Measurements from ENCODE around the gene SNAPIN. TPM values are rescaled to one million over a fixed set of nuclear protein-coding genes. Genes with fewer than 3 reads are reported as not detected.

SNAPIN gene
- total and polyA plus RNA-seq, 4 donors, result 58.0 to 70.5 (median 67.8) TPM

DNA sequence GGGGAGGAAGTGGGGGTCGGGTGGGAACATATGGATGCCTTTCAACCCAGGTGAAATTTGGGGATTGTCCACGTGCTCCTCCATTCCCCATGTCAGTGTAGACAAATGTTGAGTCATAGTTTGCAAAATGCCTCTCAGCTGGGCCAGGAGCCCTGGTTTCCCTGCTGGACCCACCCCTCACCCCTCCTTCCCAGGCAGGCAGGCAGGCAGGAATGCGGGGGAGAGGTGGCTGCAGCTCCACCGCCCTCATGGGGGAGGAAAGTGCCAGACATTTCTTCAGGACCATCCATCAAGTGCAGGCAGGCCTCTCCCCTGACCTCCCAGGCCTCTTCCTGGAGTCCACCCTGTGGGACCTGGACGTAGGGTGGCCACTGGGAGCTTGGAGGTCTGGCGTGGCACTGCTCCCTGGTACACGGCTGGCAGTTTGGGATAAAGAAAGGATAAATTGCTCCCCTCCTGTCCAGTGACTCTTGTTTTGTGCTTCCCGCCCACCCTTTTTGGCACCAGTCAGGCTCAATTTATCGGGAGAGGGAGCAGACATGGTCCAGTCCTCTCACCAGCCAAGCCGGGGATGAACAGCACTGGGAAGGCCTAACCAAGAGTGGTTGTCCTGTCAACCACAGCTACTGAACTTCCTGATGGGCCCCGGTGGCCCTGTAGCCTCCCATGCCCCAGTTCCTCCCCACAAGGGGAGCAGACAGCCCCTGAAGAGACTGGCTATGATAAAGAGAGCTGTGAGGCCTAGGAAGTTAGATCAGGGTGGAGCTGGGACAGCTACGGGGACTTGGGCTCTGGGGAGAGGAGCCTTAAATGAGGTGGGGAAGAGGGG, 38.9 kb downstream of the SNAPIN start:
- Histone ChIP-seq H3K36me3 (ENCODE audit: control insufficient read depth, insufficient read depth, low read length) (no peaks in the 10 kb centered on the region), H3K4me1 (ENCODE audit: control insufficient read depth, insufficient read depth, low read length) (peaks cover 15% of the 10 kb centered on the region), H3K4me3 (ENCODE audit: low read depth, low read length) (no peak overlapping the region), H3K9me3 (ENCODE audit: control insufficient read depth, insufficient read depth, low read length) (no peaks in the 10 kb centered on the region), H3K27me3 (ENCODE audit: control insufficient read depth, insufficient read depth, low read length) (no peaks in the 10 kb centered on the region), H3K27ac (ENCODE audit: low read depth, low read length) (peak overlapping the region; percentile 81)
- 65% methylated on average over 10 of the region's 12 CpGs for WGBS (ENCODE audit: insufficient coverage)
- DNase-seq (ENCODE audit: low read depth in 4 of 6, low spot score in 6 of 6), result peak in 2 of 6 donors; percentile 2 to 14

DNA sequence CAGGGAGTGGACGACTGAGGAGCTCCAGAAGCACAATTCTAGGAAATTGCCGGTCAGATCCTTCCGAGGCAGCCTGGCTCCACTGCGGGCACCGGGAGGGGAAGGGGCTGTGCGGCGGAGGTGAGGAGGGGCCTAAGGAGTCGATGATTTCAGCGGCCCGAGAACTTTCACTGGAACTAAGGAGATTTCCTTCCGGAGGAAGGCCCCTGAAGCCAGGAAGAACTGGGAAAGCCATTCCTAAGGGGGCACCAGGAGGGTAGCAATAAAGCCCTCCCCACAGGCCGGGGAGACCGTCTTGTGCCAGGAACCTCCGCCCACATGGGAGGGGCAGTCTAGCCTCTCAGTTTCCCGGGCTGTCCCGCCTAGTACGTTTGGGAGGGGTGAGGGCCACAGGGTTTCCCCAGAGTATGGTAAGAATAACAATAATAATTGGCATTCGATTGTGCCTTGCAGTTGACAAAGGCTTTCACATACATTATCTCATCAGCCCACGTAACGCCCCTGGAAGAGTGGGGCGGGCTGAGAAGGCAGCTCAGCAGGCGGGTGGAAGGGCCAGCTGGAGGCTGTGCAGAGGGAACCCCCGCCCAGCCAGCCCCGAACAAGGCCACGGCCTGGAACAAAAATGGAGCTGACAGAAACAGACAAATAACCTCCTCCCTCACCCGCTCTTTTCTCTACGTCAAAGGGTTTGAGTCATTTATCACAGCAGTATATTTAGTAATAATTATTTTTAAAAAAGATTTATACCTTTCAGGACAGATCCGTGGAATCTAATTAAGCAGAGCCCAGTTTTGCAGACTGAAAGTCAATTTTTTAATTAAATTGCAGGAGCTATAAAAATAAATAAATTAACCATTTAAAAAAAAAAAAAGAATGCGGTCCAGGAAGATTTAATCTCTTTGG, 39.8 kb downstream of the SNAPIN start:
- Histone ChIP-seq H3K4me3 (ENCODE audit: low read depth, low read length) (peak overlapping the region; percentile 18), H3K9me3 (ENCODE audit: control insufficient read depth, insufficient read depth, low read length) (no peaks in the 10 kb centered on the region), H3K27me3 (ENCODE audit: control insufficient read depth, insufficient read depth, low read length) (no peaks in the 10 kb centered on the region), H3K36me3 (ENCODE audit: control insufficient read depth, insufficient read depth, low read length) (no peaks in the 10 kb centered on the region), H3K27ac (ENCODE audit: low read depth, low read length) (peak overlapping the region; percentile 81), H3K4me1 (ENCODE audit: control insufficient read depth, insufficient read depth, low read length) (peaks cover 15% of the 10 kb centered on the region)
- 26% methylated on average over 14 of the region's 29 CpGs for WGBS (ENCODE audit: insufficient coverage)
- DNase-seq (ENCODE audit: low read depth in 4 of 6, low spot score in 6 of 6), result peak in 2 of 6 donors; percentile 59 to 63

DNA sequence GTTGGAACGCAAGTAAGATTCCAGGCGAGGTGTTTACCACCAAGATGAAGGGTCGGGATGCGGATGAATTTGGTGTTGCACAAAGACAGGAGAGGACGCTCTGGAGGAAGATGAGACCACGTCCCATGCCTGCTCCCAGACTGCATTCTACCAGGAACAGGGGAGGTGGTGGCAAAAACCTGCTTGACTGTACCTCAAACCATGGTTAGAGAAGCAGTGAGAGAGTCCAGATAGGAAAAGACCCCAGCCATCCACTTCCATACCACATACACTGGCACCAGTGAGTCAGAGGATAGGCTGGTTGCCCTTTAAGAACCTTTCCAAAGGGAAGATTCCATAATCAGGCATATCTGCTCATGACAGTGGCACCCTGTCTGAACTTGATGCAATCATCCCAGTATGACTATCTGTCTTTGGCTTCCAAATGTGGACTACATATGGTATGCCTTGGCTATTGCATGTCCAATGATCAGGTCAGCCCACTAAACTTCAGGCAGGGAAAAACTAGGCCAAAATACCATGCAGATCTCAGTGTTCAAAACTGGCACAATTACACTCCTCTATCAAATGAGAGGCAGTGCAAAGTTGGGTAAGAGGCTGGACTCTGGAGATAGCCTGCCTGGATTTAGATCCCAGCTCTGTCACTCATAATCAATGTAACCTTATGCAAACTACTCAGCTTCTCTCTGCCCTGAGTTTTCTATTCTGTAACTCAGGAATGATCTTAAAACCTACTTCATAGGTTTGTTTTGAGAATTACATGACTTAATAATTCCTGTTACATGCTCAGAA, 40.6 kb downstream of the SNAPIN start:
- DNase-seq (ENCODE audit: low read depth in 4 of 6, low spot score in 6 of 6), result peak in 1 of 6 donors; percentile 4
- H3K27me3 ChIP-seq (ENCODE audit: control insufficient read depth, insufficient read depth, low read length), result no peaks in the 10 kb centered on the region
- peaks cover 15% of the 10 kb centered on the region for H3K4me1 ChIP-seq (ENCODE audit: control insufficient read depth, insufficient read depth, low read length)
- WGBS (ENCODE audit: insufficient coverage), result 100% methylated on average over 2 of the region's 6 CpGs
- H3K9me3 ChIP-seq (ENCODE audit: control insufficient read depth, insufficient read depth, low read length), result no peaks in the 10 kb centered on the region
- no peaks in the 10 kb centered on the region for H3K36me3 ChIP-seq (ENCODE audit: control insufficient read depth, insufficient read depth, low read length)
- no peak overlapping the region for H3K27ac ChIP-seq (ENCODE audit: low read depth, low read length)
- no peak overlapping the region for H3K4me3 ChIP-seq (ENCODE audit: low read depth, low read length)

DNA sequence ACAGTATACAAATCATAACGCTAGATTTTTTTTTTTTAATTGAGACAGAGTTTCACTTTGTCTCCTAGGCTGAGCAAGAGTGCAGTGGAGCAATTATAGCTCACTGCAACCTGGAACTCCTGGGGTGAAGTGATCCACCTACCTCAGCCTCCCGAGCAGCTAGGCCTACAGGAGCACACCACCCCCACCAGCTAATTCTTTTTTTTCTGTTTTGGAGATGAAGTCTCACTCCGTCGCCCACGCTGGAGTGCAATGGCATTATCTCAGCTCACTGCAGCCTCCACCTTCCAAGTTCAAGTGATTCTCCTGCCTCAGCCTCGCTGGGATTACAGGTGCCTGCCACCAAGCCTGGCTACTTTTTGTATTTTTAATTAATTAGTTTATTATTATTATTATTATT, 41.3 kb downstream of the SNAPIN start:
- 100% methylated on average over 3 of the region's 6 CpGs for WGBS (ENCODE audit: insufficient coverage)
- H3K4me3 ChIP-seq (ENCODE audit: low read depth, low read length), result no peak overlapping the region
- peaks cover 15% of the 10 kb centered on the region for H3K4me1 ChIP-seq (ENCODE audit: control insufficient read depth, insufficient read depth, low read length)
- DNase-seq (ENCODE audit: low read depth in 4 of 6, low spot score in 6 of 6), result no peak
- H3K27ac ChIP-seq (ENCODE audit: low read depth, low read length), result no peak overlapping the region
- H3K27me3 ChIP-seq (ENCODE audit: control insufficient read depth, insufficient read depth, low read length), result no peaks in the 10 kb centered on the region
- no peaks in the 10 kb centered on the region for H3K9me3 ChIP-seq (ENCODE audit: control insufficient read depth, insufficient read depth, low read length)
- H3K36me3 ChIP-seq (ENCODE audit: control insufficient read depth, insufficient read depth, low read length), result no peaks in the 10 kb centered on the region

DNA sequence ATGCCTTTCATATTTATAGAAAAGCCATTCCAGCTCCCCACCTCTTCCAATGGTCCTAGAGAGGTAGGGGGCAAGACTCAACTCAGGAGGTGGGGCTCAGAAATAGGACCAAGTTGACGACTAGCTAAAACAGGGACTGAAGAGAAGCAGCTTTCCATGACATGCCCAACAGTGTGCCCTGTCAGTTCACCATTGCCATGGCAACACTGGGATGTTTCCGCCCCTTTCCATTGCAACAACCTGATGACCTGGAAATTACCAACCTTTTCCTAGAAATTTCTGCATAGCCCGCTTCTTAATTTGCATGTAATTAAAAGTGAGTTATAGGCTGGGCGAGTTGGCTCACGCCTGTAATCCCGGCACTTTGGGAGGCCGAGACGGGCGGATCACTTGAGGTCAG, 47.0 kb downstream of the SNAPIN start:
- H3K27ac ChIP-seq (ENCODE audit: low read depth, low read length), result no peak overlapping the region
- no peaks in the 10 kb centered on the region for H3K36me3 ChIP-seq (ENCODE audit: control insufficient read depth, insufficient read depth, low read length)
- H3K27me3 ChIP-seq (ENCODE audit: control insufficient read depth, insufficient read depth, low read length), result no peaks in the 10 kb centered on the region
- H3K4me1 ChIP-seq (ENCODE audit: control insufficient read depth, insufficient read depth, low read length), result no peaks in the 10 kb centered on the region
- no peaks in the 10 kb centered on the region for H3K9me3 ChIP-seq (ENCODE audit: control insufficient read depth, insufficient read depth, low read length)
- DNase-seq (ENCODE audit: low read depth in 4 of 6, low spot score in 6 of 6), result no peak
- H3K4me3 ChIP-seq (ENCODE audit: low read depth, low read length), result no peak overlapping the region
- 71% methylated on average over 4 of the region's 9 CpGs for WGBS (ENCODE audit: insufficient coverage)

DNA sequence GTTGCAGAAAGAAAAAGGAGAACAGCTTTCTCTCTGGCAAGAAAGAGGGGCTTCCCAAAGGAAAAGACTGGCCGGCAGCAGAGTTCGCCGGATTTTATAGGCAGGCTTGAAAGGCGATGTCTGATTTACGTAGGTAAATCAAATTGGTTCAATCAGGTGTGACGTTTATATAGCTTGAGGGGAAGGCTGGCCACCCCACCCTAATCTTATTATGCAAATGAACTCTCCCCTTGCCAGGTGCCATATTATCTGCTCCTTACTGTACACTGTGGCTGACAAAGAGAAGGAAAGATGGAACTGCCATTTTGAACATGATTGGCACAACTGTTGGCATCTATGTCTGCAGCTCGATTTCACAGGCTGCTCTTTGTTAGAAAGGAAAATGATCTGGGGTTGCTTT, 52.5 kb downstream of the SNAPIN start:
- peak in 1 of 6 donors; percentile 2 for DNase-seq (ENCODE audit: low read depth in 4 of 6, low spot score in 6 of 6)
- H3K4me1 ChIP-seq (ENCODE audit: control insufficient read depth, insufficient read depth, low read length), result no peaks in the 10 kb centered on the region
- no peaks in the 10 kb centered on the region for H3K36me3 ChIP-seq (ENCODE audit: control insufficient read depth, insufficient read depth, low read length)
- H3K9me3 ChIP-seq (ENCODE audit: control insufficient read depth, insufficient read depth, low read length), result no peaks in the 10 kb centered on the region
- H3K27ac ChIP-seq (ENCODE audit: low read depth, low read length), result no peak overlapping the region
- WGBS (ENCODE audit: insufficient coverage), result 39% methylated on average over 3 of the region's 7 CpGs
- no peaks in the 10 kb centered on the region for H3K27me3 ChIP-seq (ENCODE audit: control insufficient read depth, insufficient read depth, low read length)
- no peak overlapping the region for H3K4me3 ChIP-seq (ENCODE audit: low read depth, low read length)

Small RNAs within 50 kb of the gene (small RNA-seq; reads per million reads assigned to genes)
- not detected for gene MIR8083 (ENCODE audit: low replicate concordance)
- gene RN7SL372P (ENCODE audit: low replicate concordance), result not detected

Other genes with a start within 250 kb of the SNAPIN start
- not detected for gene S100A7A, start 242.2 kb upstream of the SNAPIN start, total RNA-seq
- gene S100A7A, start 242.2 kb upstream of the SNAPIN start, polyA plus RNA-seq (ENCODE audit: insufficient read length in 2 of 2), result not detected
- not detected for gene S100A7, start 198.1 kb upstream of the SNAPIN start, total RNA-seq
- gene S100A7, start 198.1 kb upstream of the SNAPIN start, polyA plus RNA-seq (ENCODE audit: insufficient read length in 2 of 2), result not detected
- 100 to 1,000 TPM in 1 of 2 donors, 10 to 100 TPM in 1; 75.3 to 276 TPM for gene S100A6, start 122.7 kb upstream of the SNAPIN start, total RNA-seq
- 100 to 1,000 TPM; 106 to 149 TPM for gene S100A6, start 122.7 kb upstream of the SNAPIN start, polyA plus RNA-seq (ENCODE audit: insufficient read length in 2 of 2)
- gene S100A5, start 117.8 kb upstream of the SNAPIN start, total RNA-seq, result not detected
- not detected for gene S100A5, start 117.8 kb upstream of the SNAPIN start, polyA plus RNA-seq (ENCODE audit: insufficient read length in 2 of 2)
- gene S100A4, start 112.9 kb upstream of the SNAPIN start, total RNA-seq, result 10 to 100 TPM; 21.1 to 38.2 TPM
- 10 to 100 TPM in 1 of 2 donors, 1 to 10 TPM in 1; 6.0 to 17.9 TPM for gene S100A4, start 112.9 kb upstream of the SNAPIN start, polyA plus RNA-seq (ENCODE audit: insufficient read length in 2 of 2)
- not detected for gene S100A3, start 109.4 kb upstream of the SNAPIN start, total RNA-seq
- gene S100A3, start 109.4 kb upstream of the SNAPIN start, polyA plus RNA-seq (ENCODE audit: insufficient read length in 2 of 2), result under 1 TPM in 1 of 2 donors, not detected in 1; 0.29 TPM
- gene S100A2, start 92.9 kb upstream of the SNAPIN start, total RNA-seq, result 1 to 10 TPM in 1 of 2 donors, not detected in 1; 1.2 TPM
- gene S100A2, start 92.9 kb upstream of the SNAPIN start, polyA plus RNA-seq (ENCODE audit: insufficient read length in 2 of 2), result under 1 TPM; 0.40 to 0.81 TPM
- gene S100A16, start 45.6 kb upstream of the SNAPIN start, total RNA-seq, result 100 to 1,000 TPM in 1 of 2 donors, 10 to 100 TPM in 1; 46.0 to 101 TPM
- gene S100A16, start 45.6 kb upstream of the SNAPIN start, polyA plus RNA-seq (ENCODE audit: insufficient read length in 2 of 2), result 100 to 1,000 TPM; 120 to 135 TPM
- gene S100A14, start 42.4 kb upstream of the SNAPIN start, total RNA-seq, result under 1 TPM in 1 of 2 donors, not detected in 1; 0.61 TPM
- under 1 TPM in 1 of 2 donors, not detected in 1; 0.39 TPM for gene S100A14, start 42.4 kb upstream of the SNAPIN start, polyA plus RNA-seq (ENCODE audit: insufficient read length in 2 of 2)
- gene S100A13, start 31.2 kb upstream of the SNAPIN start, total RNA-seq, result 100 to 1,000 TPM in 1 of 2 donors, 10 to 100 TPM in 1; 30.5 to 141 TPM
- gene S100A13, start 31.2 kb upstream of the SNAPIN start, polyA plus RNA-seq (ENCODE audit: insufficient read length in 2 of 2), result 10 to 100 TPM; 42.0 to 58.3 TPM
- 10 to 100 TPM in 1 of 2 donors, 1 to 10 TPM in 1; 3.7 to 10.2 TPM for gene S100A1, start 30.3 kb upstream of the SNAPIN start, total RNA-seq
- 10 to 100 TPM; 18.5 to 19.0 TPM for gene S100A1, start 30.3 kb upstream of the SNAPIN start, polyA plus RNA-seq (ENCODE audit: insufficient read length in 2 of 2)
- gene CHTOP, start 24.6 kb upstream of the SNAPIN start, total RNA-seq, result 10 to 100 TPM; 56.9 to 58.0 TPM
- gene CHTOP, start 24.6 kb upstream of the SNAPIN start, polyA plus RNA-seq (ENCODE audit: insufficient read length in 2 of 2), result 100 to 1,000 TPM; 115 to 127 TPM
- 100 to 1,000 TPM; 155 to 243 TPM for gene ILF2, start 12.3 kb downstream of the SNAPIN start, total RNA-seq
- gene ILF2, start 12.3 kb downstream of the SNAPIN start, polyA plus RNA-seq (ENCODE audit: insufficient read length in 2 of 2), result 100 to 1,000 TPM; 209 to 214 TPM
- 1 to 10 TPM; 1.7 to 6.3 TPM for gene NPR1, start 20.0 kb downstream of the SNAPIN start, total RNA-seq
- 1 to 10 TPM; 1.6 to 3.2 TPM for gene NPR1, start 20.0 kb downstream of the SNAPIN start, polyA plus RNA-seq (ENCODE audit: insufficient read length in 2 of 2)
- 10 to 100 TPM; 40.5 to 57.8 TPM for gene INTS3, start 69.3 kb downstream of the SNAPIN start, total RNA-seq
- 100 to 1,000 TPM in 1 of 2 donors, 10 to 100 TPM in 1; 81.5 to 107 TPM for gene INTS3, start 69.3 kb downstream of the SNAPIN start, polyA plus RNA-seq (ENCODE audit: insufficient read length in 2 of 2)
- gene SLC27A3, start 116.7 kb downstream of the SNAPIN start, total RNA-seq, result 10 to 100 TPM; 12.1 to 29.0 TPM
- 10 to 100 TPM; 28.5 to 37.3 TPM for gene SLC27A3, start 116.7 kb downstream of the SNAPIN start, polyA plus RNA-seq (ENCODE audit: insufficient read length in 2 of 2)

Measured in spinal cord (tissue), 10 donors.